Aorta (tissue), 5 donors: ENCODE data around the gene PRRG4. TPM values are rescaled to one million over a fixed set of nuclear protein-coding genes. Genes with fewer than 3 reads are reported as not detected.
"Not testable (repeated sequence)": the region's sequence is repeated elsewhere in the genome, so short reads cannot be mapped to it uniquely, and the experiment has no call there.

Source experiments
- ATAC-seq: fragments of 200-7000 bp; cut with Tn5 transposase; one replicate; pipeline ENCODE4 v1.9.1; 2022; ENCODE audit warnings: moderate library complexity; ENCODE audit not compliant: low FRiP score
- DNase-seq, 2 donors: peaks; one replicate each; pipeline ENCODE4 v3.0.0-alpha.2; 2020
- H3K27ac ChIP-seq, 2 donors: one replicate each; pipeline ENCODE4 v1.5.1; 2013; ENCODE audit warnings: low read length in 2 of 2, mild to moderate bottlenecking in 2 of 2, moderate library complexity in 2 of 2, control low read depth in 1 of 2, inconsistent platforms in 1 of 2, low read depth in 1 of 2
- H3K27me3 ChIP-seq, 2 donors: one replicate each; pipeline ENCODE4 v1.6.1; 2013; ENCODE audit warnings: control low read depth in 1 of 2, low read length in 1 of 2, mild to moderate bottlenecking in 1 of 2, moderate library complexity in 1 of 2; ENCODE audit not compliant: insufficient read depth in 2 of 2, control insufficient read depth in 1 of 2
- H3K36me3 ChIP-seq, 2 donors: one replicate each; pipeline ENCODE4 v1.6.1; 2013; ENCODE audit warnings: control low read depth in 1 of 2, low read length in 1 of 2, mild to moderate bottlenecking in 1 of 2; ENCODE audit not compliant: insufficient read depth in 2 of 2, control insufficient read depth in 1 of 2
- H3K4me1 ChIP-seq, 2 donors: one replicate each; pipeline ENCODE4 v1.6.1; 2013; ENCODE audit warnings: low read length in 2 of 2, control low read depth in 1 of 2, mild to moderate bottlenecking in 1 of 2, moderate library complexity in 1 of 2; ENCODE audit not compliant: insufficient read depth in 2 of 2, control insufficient read depth in 1 of 2
- H3K4me3 ChIP-seq, 2 donors: one replicate each; pipeline ENCODE4 v1.5.1; 2013; ENCODE audit warnings: low read length in 2 of 2, control low read depth in 1 of 2, mild to moderate bottlenecking in 1 of 2
- H3K9me3 ChIP-seq: one replicate; pipeline ENCODE4 v1.6.1; 2013; ENCODE audit warnings: mild to moderate bottlenecking, low read length; ENCODE audit not compliant: control insufficient read depth
- WGBS, 2 donors: extraction: QIAGEN DNeasy Blood & Tissue Kit; methylation state at CpG; one replicate each; pipeline ENCODE4 v1.1.7; 2013; 5-methylcytosine and 5-hydroxymethylcytosine counted together
- intact Hi-C, 2 donors: fragments of 100-400 bp; cut with DNase I; formaldehyde crosslinking; loops; one replicate each; pipeline versions ENCODE4 v1.14.2 to v1.15.0; 2022
- polyA plus RNA-seq, 2 donors: library from polyadenylated mRNA; stranded (reverse); fragments of 200-250 nt; gene quantifications; one replicate each; pipeline ENCODE4 v1.2.3, GENCODE V29; 2013
- total RNA-seq, 2 donors: library from RNA; stranded (reverse); fragmentation: NEBNext Ultra II Directional; extraction: Animal tissue kit (Norgen Biotek cat#: 25700); gene quantifications; one replicate each; pipeline ENCODE4 v1.2.1, GENCODE V29; 2021
- donor health status: healthy with polysubstance abuse.
- donor health status: Bipolar disorder and iron deficiency.
- donor health status: DM: no; HTN: no; CAD: no.
- donor health status: DM: no; HTN: no; CAD: no.
- donor health status: DM: yes; HTN: yes; CAD: no.

The PRRG4 gene
- total and polyA plus RNA-seq, 4 donors: 0.26 to 2.1 (median 2.0) TPM

DNA sequence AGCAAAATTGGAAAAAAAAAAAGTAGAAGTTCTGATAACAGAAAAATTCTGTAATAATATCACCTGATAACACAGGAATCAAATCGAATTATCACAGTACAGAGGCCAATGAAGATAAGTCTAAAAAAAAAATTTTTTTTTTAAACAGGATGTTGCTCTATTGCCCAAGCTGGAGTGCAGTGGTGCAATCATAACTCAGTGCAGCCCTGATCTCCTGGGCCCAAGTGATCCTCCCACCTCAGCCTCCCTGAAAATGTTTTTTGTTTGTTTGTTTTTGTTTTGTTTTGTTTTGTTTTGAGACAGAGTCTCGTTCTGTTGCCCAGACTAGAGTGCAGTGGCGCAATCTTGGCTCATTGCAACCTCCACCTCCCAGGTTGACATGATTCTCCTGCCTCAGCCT, 6.1 kb upstream of the PRRG4 start:
- WGBS, 2 donors: 78 to 81% methylated on average over 3 of the region's 3 CpGs
- H3K4me3 ChIP-seq, DNase-seq, H3K36me3 ChIP-seq, H3K27me3 ChIP-seq, H3K4me1 ChIP-seq, ATAC-seq, intact Hi-C loops, H3K27ac ChIP-seq, H3K9me3 ChIP-seq: not testable (repeated sequence)

DNA sequence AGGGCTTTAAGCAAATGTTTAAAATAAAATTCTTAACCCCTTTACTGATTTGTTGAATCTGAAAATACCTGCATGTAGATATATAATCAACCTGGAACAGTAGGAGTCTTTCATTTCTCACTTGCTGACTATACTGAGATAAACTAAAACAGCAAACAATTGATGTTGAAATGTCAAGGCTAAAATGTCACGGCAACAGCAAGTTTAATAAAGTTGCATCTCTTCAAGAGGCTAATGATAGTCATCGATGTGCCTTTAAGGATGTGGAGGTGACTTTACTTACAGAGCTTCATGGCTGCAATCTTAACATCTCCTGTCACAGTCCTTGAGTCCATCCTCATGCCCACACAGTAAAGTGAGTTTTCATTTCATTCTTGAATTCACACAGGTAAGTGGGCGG, 3.6 kb upstream of the PRRG4 start:
- Histone ChIP-seq H3K27me3 (no peaks in the 10 kb centered on the region), H3K27ac (no peak overlapping the region), H3K4me1 (no peaks in the 10 kb centered on the region), H3K9me3 (no peaks in the 10 kb centered on the region), H3K36me3 (no peaks in the 10 kb centered on the region), H3K4me3 (no peak overlapping the region)
- DNase-seq (no peak), ATAC-seq (no peak)
- intact Hi-C loops: no loop called here
- WGBS, 2 donors: 60 to 74% methylated on average over 3 of the region's 3 CpGs

DNA sequence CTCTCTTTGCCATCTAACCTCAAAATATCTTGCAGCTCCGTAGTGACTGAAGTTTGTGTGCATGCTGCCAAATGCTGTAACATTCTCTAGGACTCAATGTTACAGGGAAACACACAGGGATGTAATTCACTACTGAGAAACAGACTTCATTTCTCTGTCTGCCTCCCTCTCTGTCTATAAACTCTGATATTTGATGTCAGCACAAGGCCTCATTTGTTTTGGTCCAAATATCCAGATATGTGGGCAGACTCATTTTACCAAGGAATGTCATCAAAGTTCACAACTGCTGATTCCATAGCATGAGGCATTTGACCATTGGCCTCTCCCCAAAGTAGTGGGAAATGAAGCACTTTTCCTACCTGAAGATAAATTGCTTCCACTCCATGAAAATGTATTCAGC, 2.5 kb upstream of the PRRG4 start:
- Histone ChIP-seq H3K27me3 (no peaks in the 10 kb centered on the region), H3K4me1 (no peaks in the 10 kb centered on the region), H3K36me3 (no peaks in the 10 kb centered on the region), H3K27ac (no peak overlapping the region), H3K4me3 (no peak overlapping the region), H3K9me3 (no peaks in the 10 kb centered on the region)
- intact Hi-C loops: no loop called here
- no peak for ATAC-seq
- no peak for DNase-seq
- 0 to 10% methylated on average over 1 of the region's 1 CpG for whole genome bisulfite sequencing, 2 donors

DNA sequence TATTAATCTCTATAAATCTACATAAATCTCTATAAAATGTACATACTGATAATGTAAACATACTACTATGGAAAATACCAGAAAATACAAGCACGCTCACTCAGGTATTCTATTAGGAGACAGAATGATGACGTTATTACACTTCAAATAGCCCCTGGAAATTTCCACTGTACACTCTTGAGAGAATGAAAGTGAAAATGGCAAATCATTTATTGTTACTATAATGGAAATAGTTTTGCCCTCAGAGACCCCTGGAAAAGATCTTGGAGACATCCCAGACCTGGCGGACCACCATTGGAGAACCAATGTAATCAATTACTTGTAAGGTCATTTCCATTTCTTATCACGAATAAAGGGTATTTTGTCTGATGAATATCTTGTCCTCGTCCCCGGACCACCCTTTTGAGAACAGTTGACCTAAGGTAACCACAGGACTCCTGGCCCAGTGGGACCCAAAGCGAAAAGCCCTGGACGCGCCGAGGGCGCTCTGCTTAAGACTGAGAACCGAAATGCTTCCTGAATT, 509 bp upstream of the PRRG4 start:
- DNase-seq (no peak), ATAC-seq (no peak)
- no peak overlapping the region for H3K27ac ChIP-seq
- no peaks in the 10 kb centered on the region for H3K9me3 ChIP-seq
- peak overlapping the region; percentile 29 to 34 for H3K4me3 ChIP-seq
- WGBS, 2 donors: 11 to 12% methylated on average over 12 of the region's 12 CpGs
- intact Hi-C loops: no loop called here
- H3K4me1 ChIP-seq: no peaks in the 10 kb centered on the region
- no peaks in the 10 kb centered on the region for H3K27me3 ChIP-seq
- no peaks in the 10 kb centered on the region for H3K36me3 ChIP-seq

DNA sequence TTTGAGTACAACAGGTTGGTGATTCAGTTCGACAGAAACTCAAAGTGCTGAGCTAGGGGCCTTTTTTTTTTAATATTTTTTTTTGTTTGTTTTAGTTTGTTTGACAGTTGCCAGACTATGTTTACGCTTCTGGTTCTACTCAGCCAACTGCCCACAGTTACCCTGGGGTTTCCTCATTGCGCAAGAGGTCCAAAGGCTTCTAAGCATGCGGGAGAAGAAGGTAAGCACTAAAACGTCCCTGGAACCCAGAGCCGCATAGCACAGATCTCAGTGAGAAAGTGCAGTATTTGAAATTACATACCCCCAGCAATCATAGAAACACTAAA, 649 bp downstream of the PRRG4 start:
- intact Hi-C loops: no loop called here
- WGBS, 2 donors: 37 to 51% methylated on average over 6 of the region's 6 CpGs

DNA sequence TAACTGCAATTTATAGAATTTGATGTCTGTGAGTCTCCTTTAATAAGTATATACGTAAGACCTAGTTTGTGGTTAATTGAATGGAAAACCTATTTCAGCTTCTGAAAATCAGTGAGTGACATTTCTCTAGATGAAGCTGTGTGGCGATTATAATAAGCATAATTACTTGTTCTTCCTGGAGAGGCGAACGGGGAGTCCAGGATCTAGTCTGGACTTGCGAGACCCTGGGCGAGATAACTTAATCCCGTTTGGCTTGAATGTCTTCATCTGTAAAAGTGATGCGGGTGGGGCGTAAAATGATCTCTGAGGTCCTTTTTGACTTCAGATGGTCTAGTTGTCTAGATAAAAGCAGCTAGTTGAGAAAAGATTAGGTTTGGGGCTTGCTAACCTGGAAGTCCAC, 1.1 kb downstream of the PRRG4 start:
- Histone ChIP-seq H3K4me1 (no peaks in the 10 kb centered on the region), H3K27ac (no peak overlapping the region), H3K4me3 (no peak overlapping the region), H3K9me3 (no peaks in the 10 kb centered on the region), H3K36me3 (no peaks in the 10 kb centered on the region), H3K27me3 (no peaks in the 10 kb centered on the region)
- intact Hi-C loops: no loop called here
- ATAC-seq (no peak), DNase-seq (no peak)
- 83 to 84% methylated on average over 9 of the region's 9 CpGs for WGBS, 2 donors

More for the DNA sequence above, 649 bp downstream of the PRRG4 start:
- Histone ChIP-seq H3K36me3 (no peaks in the 10 kb centered on the region), H3K4me3 (no peak overlapping the region), H3K27ac (no peak overlapping the region), H3K4me1 (no peaks in the 10 kb centered on the region), H3K27me3 (no peaks in the 10 kb centered on the region), H3K9me3 (no peaks in the 10 kb centered on the region)
- DNase-seq: no peak
- ATAC-seq: no peak

DNA sequence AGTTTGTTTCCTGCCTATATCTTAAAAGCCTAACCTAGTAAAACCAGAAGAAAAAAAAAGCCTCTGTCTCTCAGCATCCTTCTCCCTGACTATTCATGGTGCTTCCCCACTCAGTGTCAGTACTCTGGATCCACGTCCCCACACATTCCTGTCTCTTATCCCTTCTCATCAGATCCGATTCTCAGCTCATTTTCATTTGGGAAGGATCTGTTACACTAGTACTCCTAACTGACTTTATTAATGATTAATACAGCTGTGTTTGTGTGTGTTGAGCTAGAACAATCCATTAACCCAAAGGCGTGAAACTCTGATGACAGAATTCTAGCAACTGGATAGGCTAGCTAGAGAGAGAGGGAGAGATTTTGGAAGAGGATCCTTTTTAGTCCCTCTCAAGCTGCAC, 1.5 kb downstream of the PRRG4 start:
- DNase-seq: no peak
- 74 to 77% methylated on average over 3 of the region's 3 CpGs for WGBS, 2 donors
- Histone ChIP-seq H3K27me3 (no peaks in the 10 kb centered on the region), H3K4me3 (no peak overlapping the region), H3K27ac (no peak overlapping the region), H3K36me3 (no peaks in the 10 kb centered on the region), H3K4me1 (no peaks in the 10 kb centered on the region), H3K9me3 (no peaks in the 10 kb centered on the region)
- no peak for ATAC-seq
- intact Hi-C loops: no loop called here

DNA sequence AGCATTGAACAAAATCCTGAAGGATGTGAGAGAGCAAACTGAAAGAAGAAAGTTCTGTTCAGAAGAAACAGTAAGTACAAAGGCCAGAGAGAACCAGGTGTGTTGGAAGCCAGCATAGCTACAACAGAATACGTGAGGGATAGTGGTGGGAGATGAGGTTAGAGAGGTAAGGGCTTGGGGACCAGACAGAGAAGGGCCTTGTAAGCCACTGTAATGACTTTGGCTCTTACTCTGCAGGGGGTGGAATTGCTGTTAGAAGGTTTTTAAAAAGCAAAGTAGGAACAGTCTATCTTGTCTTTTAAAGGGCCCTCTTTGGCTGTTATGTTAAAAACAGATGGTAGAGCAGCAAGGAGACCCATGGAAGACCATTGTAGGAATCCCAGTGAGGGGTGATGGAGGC, 4.2 kb downstream of the PRRG4 start:
- ATAC-seq: no peak
- no peaks in the 10 kb centered on the region for H3K27me3 ChIP-seq
- no peaks in the 10 kb centered on the region for H3K9me3 ChIP-seq
- H3K4me3 ChIP-seq: no peak overlapping the region
- intact Hi-C loops: no loop called here
- WGBS, 2 donors: 68 to 76% methylated on average over 1 of the region's 1 CpG
- DNase-seq: no peak
- no peaks in the 10 kb centered on the region for H3K4me1 ChIP-seq
- H3K27ac ChIP-seq: no peak overlapping the region
- H3K36me3 ChIP-seq: no peaks in the 10 kb centered on the region

DNA sequence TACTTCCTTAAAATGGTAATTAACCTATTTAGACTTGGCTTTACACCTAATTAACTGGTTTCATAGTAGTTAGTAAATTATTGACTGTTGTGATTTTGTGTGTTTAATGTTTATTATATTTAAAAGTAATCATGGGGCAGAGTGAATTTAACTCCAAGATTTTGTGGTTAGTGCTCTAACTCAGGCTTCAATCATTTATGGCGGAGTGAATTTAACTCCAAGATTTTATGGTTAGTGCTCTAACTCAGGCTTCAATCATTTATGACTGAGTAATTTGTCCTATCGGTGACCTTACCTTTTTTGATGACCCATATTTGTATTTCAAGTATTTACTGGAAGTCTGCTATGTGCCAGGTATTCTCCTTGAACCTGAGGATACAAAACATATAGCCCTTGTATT, 7.2 kb downstream of the PRRG4 start:
- Histone ChIP-seq H3K4me3 (no peak overlapping the region), H3K9me3 (no peaks in the 10 kb centered on the region), H3K27me3 (no peaks in the 10 kb centered on the region), H3K27ac (no peak overlapping the region), H3K36me3 (no peaks in the 10 kb centered on the region), H3K4me1 (no peaks in the 10 kb centered on the region)
- no peak for ATAC-seq
- no peak for DNase-seq
- intact Hi-C loops: no loop called here
- WGBS, 2 donors: 76 to 85% methylated on average over 2 of the region's 2 CpGs
